SHP77 treated with DMSO at 0.1 percent for 48 hours (cell line): Measurements from ENCODE around the gene HDAC5.
A peak's percentile ranks its signal among the peaks of the same experiment; 100 is the strongest.
"Not testable (repeated sequence)": the region's sequence is repeated elsewhere in the genome, so short reads cannot be mapped to it uniquely, and the experiment has no call there.

Source experiments
- DNase-seq: peaks from one replicate; lab custom pipeline; 2025; lab: John Stamatoyannopoulos, UW

Gene HDAC5

DNA sequence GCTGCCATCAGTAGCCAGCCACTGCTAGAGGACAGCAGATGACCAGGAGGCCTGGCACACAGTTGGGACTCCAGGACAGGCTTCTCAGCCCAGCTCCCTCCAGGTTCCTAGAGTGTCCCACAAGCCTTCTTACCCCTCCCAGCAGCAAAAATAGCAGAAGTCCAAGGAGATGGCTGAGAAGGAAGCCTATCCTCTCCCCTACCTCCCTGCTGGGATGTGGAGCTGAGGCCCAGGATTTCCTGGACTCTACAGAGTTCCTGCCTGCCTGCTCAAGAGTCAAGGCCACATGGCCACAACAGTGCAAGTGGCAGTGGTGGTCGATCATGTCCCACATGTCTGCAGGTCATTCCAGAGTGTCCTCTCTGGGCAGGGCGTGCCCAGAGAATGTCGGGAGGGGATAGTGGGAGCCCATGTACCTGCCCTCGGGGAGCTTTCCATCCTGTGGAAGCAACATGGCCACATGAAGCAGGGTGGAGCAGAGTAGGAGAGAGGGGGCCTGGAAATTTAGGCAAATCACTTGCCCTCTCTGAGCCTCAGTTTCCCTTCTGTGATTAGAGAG lies 10.6 kb upstream of the HDAC5 start:
- no peak for DNase-seq

DNA sequence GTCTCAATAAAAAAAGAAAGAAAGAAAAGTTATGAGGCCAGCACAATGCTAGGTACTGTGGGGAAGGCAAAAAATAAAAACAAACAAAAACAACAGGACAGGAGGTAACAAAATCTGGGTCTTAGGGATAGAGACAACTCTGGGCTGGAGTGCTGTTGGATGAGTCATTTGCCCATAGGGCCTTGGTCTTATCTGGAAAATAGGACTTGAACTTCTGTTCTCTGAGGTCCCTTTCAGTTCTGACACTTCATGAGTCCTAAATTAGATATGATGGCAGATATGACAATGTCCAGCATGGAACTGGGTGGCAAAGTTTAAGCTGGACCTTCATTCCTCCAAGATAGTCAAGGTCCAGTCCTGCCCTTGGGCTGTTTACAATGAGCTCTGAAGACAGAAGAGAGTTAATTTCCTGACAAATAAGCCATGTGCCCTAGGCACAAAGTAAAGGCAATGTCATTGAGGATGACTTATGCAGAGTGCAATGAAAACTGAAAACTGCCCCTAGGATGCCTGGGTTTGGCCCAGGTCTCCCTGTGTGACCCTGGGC lies 8.9 kb upstream of the HDAC5 start:
- DNase-seq, result no peak

DNA sequence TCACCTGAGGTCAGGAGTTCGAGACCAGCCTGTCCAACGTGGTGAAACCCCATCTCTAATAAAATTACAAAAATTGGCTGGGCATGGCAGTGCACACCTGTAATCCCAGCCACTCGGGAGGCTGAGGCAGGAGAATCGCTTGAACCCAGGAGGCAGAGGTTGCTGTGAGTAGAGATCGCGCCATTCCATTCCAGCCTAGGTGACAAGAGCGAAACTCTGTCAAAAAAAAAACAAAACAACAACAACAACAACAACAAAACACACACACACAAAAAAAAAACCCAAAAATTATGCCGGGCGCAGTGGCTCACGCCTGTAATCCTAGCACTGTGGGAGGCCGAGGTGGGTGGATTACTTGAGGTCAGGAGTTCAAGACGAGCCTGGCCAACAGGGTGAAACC lies 7.9 kb upstream of the HDAC5 start:
- DNase-seq, result not testable (repeated sequence)

GRCh38 chr17:44130693-44131349 lies 7.4 kb upstream of the HDAC5 start:
- no peak for DNase-seq

- DNase-seq, result no peak
Observed at GRCh38 chr17:44128383-44128782, 4.9 kb upstream of the HDAC5 start.

- no peak for DNase-seq
Observed at GRCh38 chr17:44124118-44124438, 637 bp upstream of the HDAC5 start.

- no peak for DNase-seq
Observed at GRCh38 chr17:44122816-44123355, 555 bp downstream of the HDAC5 start.

DNA sequence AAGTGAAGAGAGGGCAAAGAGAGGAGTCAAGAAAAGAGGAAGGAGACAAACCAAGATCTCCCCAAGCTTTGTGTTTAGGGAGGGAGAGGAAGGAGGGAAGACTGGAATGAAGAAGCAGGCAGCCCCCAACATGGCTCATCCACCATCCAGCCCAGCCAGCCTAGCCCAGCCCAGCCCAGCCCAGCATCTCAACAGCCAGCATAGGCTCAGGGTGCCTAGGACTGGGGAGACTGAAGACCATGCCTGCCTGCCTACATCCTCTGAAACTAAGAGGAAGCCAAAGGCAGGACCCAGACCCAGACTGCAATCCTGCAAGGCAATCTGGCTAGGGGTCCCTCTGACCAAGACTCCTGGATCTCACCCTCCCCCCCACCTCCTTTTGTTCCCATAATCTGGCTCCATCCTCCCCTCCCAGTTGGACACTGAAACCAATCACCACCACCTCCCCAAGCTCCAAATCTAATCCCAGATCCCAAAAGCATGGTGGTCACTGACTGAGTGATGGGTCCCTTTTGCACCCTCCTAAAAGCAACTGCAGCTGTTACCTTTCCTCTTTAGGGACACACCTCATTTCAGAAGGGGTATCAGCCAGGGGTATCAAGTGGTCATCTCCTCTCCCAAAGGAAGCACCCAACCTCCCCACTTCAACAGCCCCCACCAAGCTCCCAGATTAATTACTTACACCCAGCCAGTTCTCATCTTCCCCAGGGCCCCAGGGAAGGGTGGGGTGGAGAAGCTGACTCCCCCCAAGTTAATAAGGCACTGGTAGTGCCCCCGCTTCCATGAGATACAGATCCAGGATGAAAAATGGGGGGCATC lies 1.2 kb downstream of the HDAC5 start:
- no peak for DNase-seq

DNA sequence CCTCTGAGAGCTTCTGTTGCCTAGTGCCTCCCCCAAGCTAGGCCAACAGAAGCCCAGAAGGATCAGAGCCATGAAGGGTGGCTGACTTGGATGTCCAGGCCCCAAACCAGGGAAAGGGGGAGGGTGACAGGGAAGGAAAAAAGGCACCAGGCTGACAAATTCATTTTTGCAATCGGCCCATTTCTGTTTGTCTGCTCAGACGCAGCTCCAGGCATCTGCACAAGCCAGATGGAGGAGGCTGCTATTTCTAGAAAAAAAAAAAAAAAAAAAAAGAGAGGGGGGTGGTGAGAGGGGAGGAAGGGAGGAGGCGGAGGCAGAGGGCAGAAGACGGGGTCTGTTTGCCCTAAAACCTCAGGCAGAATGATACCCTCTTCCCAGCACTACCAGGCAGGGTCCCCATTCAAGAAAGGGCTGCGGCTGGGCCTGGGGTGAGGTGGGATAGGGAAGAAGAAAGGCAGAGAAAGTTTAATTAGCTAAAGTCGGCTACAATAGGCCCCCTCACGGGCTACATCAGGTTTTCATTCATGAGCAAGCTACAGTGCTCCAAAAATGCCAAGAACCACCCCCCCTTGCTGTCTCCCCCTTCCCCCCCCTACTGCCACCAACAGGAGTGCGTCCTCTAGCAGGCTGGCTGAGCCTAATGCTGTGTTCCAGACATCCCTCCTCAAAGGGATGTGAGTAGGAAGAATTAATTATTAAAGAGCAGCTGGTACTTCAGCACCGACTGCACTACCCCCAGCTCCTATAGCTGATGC lies 2.4 kb downstream of the HDAC5 start:
- DNase-seq, result no peak

- DNase-seq, result not testable (repeated sequence)
Observed at GRCh38 chr17:44120281-44120680, 3.2 kb downstream of the HDAC5 start.

- no peak for DNase-seq
Observed at GRCh38 chr17:44119798-44120197, 3.6 kb downstream of the HDAC5 start.

DNA sequence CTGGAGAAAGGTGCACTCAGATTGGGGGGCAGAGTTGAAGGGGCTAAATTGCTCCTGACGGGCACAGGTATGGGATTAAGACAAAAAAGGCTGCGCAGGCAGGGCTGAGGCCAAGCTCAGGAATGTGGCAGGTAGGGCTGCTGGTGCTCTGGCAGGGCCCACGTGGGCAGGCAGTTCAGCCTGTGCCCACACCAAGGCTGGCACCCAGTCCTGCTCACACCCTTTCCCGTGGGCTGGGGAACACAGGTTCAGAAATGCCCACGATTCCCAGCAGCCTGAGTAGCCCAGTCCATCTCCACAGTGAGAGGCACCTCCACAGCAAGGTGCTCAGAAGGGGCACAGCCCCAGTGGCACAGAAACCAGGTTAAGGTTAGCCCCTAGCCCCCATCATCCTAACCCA lies 4.4 kb downstream of the HDAC5 start:
- DNase-seq, result no peak

GRCh38 chr17:44118427-44119050 lies 4.9 kb downstream of the HDAC5 start:
- no peak for DNase-seq

DNA sequence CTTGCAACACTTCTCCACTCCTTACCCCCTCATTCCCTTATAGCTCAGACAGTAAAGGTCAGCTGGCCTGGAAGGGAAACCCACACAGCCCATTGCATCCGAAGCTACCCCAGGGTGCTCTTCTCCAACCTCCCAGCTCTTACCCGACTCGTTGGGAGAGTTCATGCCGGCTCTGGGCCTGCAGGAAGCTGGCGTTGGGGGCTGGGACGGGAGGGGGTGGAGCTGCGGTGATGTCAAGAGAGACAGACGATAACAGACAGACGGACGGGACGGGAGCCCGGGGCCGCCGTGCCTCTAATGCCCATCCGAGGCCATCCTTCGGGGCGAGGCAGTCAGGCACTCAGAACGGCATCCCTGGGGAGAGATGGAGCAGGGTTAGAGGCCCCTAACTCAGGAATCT lies 6.1 kb downstream of the HDAC5 start:
- no peak for DNase-seq

GRCh38 chr17:44115585-44116415 lies 7.6 kb downstream of the HDAC5 start:
- no peak for DNase-seq

DNA sequence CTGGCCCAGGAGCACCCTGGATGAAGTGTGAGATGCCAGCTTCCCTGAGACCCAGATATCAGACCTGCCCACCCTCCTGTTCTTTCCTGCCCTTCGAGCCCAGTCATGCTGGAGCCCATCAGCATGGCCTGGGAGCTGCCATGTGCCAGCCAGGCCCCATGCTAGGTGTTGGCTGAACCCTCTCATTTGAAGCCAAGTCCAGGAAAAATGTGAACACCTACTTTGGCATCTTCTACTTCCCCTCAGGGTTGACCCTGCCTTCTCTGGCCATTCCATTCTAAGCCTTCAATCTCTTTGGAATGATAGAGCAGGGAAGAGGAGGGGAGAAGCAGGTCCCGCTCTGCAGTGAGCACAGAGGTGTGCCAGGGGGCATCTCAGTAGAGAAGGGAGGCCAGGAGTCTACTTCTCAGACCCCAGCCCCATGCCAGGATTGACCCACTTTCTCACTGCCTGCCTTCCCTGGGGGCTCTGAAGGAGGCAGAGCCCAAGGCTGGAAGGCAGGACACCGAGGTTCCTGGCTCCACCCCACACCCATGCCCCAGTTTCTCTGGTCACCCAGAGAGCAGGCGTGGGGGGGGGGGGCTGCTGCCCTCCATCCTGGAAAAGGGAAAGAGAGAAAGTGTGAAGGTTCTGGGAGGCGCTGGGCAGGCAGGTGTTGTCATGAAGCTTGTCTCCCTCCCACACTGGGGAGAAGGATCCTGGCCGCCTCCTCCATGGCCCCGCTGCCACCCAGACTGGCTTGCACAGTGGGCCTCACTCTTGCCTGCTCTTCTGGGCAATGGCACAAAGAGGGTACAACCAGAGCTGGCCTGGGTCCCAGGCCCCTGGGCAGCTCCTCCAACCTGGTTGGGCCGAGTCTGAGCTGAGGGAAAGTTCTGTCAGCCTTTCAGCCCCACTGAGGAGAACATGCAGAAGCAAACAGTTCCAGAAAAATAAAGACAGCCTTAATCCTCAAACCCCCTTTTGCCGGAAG lies 9.3 kb downstream of the HDAC5 start:
- DNase-seq, result no peak

DNA sequence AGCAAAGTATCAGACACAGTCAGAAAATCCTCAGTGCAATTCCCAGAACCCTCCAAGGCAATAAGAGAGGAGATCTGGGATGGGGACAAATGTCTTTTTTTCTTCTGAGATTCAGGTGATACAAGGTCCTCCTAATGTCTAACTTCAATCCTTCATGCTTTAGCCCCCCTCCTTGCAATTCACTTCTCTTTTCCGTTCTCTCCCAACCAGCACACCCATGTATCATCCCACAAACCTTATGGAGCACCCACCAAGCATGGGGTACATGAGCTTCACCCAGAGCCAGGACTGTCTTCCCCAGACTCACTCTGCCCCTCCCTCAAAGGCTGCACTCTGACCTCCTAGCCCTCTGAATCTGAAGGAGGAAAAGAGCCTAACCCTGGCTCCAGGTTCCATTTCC lies 10.1 kb downstream of the HDAC5 start:
- DNase-seq, result no peak

DNA sequence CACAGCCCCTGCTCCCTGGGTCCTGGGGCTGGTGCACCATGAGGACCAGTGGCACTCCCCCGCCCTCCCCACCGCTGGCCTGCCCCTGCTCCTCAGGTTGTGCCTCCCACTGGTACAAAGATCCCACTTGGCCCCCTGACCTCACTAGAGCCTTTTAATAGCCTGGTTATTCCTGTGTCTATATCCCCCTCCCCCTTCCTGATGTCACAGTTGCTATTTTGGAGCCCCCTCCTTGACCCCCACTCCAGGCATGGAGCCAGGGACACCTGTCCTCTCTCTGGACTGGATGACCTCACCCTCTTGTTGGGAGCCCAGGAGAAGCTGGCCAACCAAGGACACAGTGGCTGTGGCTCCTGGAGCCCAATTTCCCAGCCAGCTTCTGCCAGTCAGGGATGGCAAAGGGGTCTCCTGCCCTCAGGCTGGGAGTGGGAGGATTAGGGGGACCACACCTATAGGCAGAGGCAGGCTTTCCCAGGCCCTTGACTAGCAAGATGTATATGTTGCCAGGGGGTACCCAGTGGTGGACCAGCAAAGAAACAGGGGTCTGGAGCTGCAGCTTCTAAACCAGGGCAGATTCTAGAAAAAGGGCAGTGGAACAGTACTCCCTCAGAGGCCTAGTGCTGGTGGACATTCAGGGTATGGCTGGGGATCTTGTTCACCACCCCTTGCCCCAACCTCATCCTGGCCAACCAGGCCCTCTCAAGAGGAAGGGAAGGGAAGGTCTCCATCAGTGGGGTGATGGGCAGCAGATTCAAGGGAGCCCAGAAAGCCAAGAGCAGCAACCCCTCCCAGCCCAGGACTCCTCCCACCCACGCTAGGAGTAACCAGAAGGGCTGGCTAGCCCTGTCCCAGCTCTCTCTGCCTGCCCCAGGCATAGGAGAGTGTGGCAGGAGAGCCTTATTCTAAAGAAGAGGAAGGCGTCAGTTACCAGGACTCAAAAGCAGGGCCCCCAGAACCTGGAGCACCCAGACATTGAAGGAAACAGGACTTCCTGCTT lies 10.9 kb downstream of the HDAC5 start:
- DNase-seq, result peak; percentile 34
